Activated naive CD4-positive, alpha-beta T cell treated with Interleukin-2 at 50 U/mL for 16 hours (primary cell): Measurements from ENCODE around the gene USP24.

Source experiments
- DNase-seq: peaks from one replicate; pipeline ENCODE4 v3.0.0-alpha.2; 2020

The USP24 gene

GRCh38 chr1:55062801-55063576, 152.2 kb downstream of the USP24 start:
- DNase-seq: no peak

- no peak for DNase-seq
Observed at GRCh38 chr1:55061706-55062321, 153.3 kb downstream of the USP24 start.

DNA sequence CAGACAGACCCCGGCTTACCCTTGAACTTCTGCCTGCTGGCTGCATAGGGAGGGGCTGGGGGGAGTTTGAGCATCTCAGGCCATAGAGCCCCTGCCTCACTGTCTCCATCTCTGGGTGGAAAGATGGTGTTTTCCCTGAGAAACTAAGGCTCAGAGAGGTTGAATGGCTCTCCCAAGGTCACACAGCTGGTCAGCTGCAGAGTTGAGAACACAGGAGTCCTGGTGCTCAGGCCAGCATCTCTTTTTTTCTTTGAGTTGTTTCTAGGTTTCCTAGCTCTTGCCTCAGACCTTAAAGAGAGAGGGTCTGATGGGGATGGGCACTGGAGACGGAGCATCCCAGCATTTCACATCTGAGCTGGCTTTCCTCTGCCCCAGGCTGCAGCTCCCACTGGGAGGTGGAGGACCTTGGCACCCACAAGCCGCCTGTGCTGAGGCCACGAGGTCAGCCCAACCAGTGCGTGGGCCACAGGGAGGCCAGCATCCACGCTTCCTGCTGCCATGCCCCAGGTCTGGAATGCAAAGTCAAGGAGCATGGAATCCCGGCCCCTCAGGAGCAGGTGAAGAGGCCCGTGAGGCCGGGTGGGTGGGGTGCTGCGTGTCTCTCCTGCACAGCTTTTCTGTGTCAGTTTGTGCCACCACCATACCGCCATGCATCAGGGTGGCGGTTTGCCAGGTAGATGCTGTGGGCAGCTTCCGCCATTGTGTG, 154.0 kb downstream of the USP24 start:
- DNase-seq: no peak

- no peak for DNase-seq
Observed at GRCh38 chr1:55060133-55060999, 154.8 kb downstream of the USP24 start.

GRCh38 chr1:55059302-55060132, 155.6 kb downstream of the USP24 start:
- no peak for DNase-seq

- DNase-seq: no peak
Observed at GRCh38 chr1:55057956-55058298, 157.2 kb downstream of the USP24 start.

DNA sequence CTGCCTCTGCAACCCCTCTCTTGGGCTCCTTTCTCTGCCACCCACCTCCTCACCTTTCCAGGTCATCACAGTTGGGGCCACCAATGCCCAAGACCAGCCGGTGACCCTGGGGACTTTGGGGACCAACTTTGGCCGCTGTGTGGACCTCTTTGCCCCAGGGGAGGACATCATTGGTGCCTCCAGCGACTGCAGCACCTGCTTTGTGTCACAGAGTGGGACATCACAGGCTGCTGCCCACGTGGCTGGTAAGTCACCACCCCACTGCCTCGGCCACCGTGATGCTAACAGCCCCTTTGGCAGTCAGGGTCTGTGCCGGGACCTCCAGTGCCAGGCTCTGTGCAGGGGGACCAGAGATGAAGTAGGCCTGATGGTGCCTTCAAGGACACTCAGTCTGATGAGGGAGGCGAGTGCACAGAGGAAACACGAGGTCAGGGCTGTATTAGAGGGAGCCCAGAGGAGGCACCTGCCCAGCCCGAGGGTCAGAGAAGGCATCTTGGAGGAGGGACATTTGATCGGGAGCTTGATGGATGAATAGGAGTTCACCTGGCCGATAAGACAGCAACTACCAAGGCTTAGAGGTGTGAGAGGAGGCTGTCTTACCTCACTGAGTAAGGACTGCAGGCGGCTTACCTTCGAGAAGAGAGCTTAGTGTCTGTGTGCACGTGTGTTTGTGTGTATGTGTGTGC, 157.8 kb downstream of the USP24 start:
- no peak for DNase-seq

DNA sequence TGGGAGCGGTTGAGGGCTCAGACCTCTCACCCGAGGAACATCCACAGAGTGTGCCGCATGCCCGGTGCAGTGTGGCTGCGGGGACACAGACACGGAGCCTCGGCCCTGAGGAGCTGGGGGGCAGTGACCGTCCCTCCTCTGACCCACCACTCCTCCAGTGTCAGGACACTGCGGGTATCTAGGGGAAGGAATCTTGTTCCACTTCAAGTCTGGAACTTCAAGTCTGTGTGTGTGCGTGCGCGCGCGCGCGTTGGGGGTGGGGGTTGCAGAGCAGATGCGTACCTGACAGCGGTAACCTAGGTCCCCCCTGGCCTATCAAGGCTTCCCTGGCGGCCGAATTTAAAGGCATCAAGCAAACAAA, 158.6 kb downstream of the USP24 start:
- no peak for DNase-seq

- DNase-seq: no peak
Observed at GRCh38 chr1:55055951-55056631, 159.1 kb downstream of the USP24 start.

GRCh38 chr1:55055084-55055882, 159.9 kb downstream of the USP24 start:
- no peak for DNase-seq

- no peak for DNase-seq
Observed at GRCh38 chr1:55054396-55054795, 160.8 kb downstream of the USP24 start.

- no peak for DNase-seq
Observed at GRCh38 chr1:55053265-55053954, 161.8 kb downstream of the USP24 start.

DNA sequence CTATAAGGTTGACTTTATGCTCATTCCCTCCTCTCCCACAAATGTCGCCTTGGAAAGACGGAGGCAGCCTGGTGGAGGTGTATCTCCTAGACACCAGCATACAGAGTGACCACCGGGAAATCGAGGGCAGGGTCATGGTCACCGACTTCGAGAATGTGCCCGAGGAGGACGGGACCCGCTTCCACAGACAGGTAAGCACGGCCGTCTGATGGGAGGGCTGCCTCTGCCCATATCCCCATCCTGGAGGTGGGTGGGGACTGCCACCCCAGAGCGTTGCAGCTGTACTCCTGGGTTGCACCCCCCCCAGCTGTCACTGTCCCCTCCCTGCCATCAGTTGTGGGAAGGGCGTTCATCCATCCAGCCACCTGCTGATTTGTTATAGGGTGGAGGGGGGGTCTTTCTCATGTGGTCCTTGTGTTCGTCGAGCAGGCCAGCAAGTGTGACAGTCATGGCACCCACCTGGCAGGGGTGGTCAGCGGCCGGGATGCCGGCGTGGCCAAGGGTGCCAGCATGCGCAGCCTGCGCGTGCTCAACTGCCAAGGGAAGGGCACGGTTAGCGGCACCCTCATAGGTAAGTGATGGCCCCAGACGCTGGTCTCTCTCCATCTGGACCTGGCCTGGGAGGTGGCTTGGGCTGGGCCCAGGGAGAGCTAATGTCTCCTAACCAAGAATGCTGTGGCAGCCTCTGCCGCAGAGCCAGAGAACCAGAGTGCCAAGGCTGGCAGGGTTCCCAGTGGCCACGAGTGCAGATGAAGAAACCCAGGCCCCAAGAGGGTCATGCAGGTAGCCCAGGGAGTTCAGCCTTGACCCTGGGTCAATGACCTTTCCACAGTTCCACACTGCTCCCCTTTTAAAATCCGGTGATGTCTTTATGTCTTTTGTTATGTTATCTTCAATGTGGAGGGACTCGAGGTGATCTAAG, 162.7 kb downstream of the USP24 start:
- no peak for DNase-seq

- DNase-seq: no peak
Observed at GRCh38 chr1:55051621-55052020, 163.5 kb downstream of the USP24 start.

- no peak for DNase-seq
Observed at GRCh38 chr1:55051169-55051568, 164.0 kb downstream of the USP24 start.

- no peak for DNase-seq
Observed at GRCh38 chr1:55050283-55050682, 164.9 kb downstream of the USP24 start.

DNA sequence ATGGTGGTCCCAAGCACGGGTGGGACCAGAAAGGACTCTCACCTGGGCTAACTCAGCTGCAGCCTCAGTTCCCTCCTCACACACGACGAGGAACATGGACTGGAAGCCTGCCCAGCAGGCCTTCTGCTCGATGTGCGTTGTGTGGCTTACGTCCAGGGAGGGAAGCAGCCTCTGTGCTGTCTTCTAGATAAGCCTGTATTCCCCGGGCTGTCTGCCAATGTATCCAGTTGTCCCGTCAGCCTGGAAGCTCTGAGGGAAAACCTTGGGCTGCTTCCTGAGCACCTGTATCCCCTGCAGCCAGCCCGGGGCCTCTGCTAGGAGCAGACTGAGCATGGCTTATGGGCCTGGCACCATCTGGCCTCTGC, 165.3 kb downstream of the USP24 start:
- DNase-seq: no peak

DNA sequence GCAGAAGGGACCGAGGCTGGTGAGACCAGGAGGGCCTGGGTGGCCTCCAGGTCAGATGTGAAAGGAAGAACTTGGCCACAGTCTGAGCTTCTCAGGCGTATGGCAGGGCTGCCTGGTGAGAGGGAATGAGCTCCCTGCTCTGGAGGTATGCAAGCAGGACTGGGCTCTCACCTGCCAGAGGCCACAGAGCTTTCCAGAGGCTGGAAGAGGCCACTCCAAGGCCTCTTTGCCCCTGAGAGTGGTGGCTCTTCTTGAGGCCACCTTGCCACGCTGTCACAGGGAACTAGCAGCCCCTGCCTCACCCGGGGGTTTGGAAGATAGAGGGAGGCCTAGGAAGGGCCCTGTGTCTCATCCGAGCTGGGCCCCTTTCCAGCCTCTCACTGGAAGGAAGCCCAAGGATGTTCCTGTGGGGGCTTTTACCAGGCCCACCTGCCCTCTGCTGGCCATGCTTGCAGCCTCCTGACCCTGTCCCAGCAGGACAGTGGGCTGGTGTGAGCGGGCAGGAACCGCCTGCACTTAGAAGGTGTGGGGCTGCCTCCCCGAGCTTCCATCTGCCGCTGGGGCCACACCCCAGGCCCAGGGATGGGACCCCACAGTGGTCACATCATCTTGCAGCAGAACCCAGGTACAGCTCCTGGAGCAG, 165.8 kb downstream of the USP24 start:
- DNase-seq: no peak
